ENCODE data around the gene CABP1. TPM values are rescaled to one million over a fixed set of nuclear protein-coding genes. Genes with fewer than 3 reads are reported as not detected.

CABP1 gene
- total RNA-seq, 1 experiment from 2014 or later: 3.0 TPM

GRCh38 chr12:120631097-120631496 lies 9.3 kb upstream of the CABP1 start:
- Histone ChIP-seq H2BK20ac (ENCODE audit: low read depth, low read length, poor library complexity, severe bottlenecking) (no peak overlapping the region), H3K27ac (ENCODE audit: insufficient read length, low read depth, low read length) (no peak overlapping the region), H4K8ac (replicated peaks; ENCODE audit: insufficient read length, low read depth, low read length) (no peak overlapping the region), H2AFZ (ENCODE audit: low read length) (no peak overlapping the region), H3T11ph (ENCODE audit: low read length) (no peak overlapping the region), H3K79me1 (ENCODE audit: insufficient read depth, low read depth, low read length, poor library complexity, severe bottlenecking) (no peaks in the 10 kb centered on the region), H3K4me2 (ENCODE audit: insufficient read depth, insufficient read length, low read length) (no peak overlapping the region), H3K9me3 (ENCODE audit: control insufficient read depth, low read depth, low read length) (no peaks in the 10 kb centered on the region), H3K56ac (ENCODE audit: insufficient read length, low read depth, low read length) (no peak overlapping the region), H3K9ac (ENCODE audit: extremely low read depth, insufficient read length, low read length) (no peak overlapping the region), H3K27me3 (ENCODE audit: insufficient read depth, low read length) (no peaks in the 10 kb centered on the region), H2BK5ac (ENCODE audit: insufficient read length, low read length) (no peak overlapping the region), H3K4ac (ENCODE audit: low read depth, low read length) (no peak overlapping the region), H3K23ac (ENCODE audit: insufficient read length, low read depth, low read length) (no peak overlapping the region), H4K91ac (ENCODE audit: insufficient read length, low read depth, low read length) (no peak overlapping the region), H3K14ac (ENCODE audit: insufficient read depth, low read length) (no peak overlapping the region), H3K18ac (ENCODE audit: insufficient read length, low read depth, low read length) (no peak overlapping the region), H2BK12ac (ENCODE audit: insufficient read length, low read depth, low read length) (no peak overlapping the region), H3K23me2 (ENCODE audit: insufficient read length, low read depth, low read length, poor library complexity, severe bottlenecking) (no peaks in the 10 kb centered on the region), H2AK5ac (ENCODE audit: insufficient read length, low read length) (no peak overlapping the region), H4K5ac (ENCODE audit: insufficient read length, low read depth, low read length) (no peak overlapping the region), H2BK120ac (ENCODE audit: low read depth, low read length, poor library complexity, severe bottlenecking) (no peak overlapping the region), H2BK15ac (ENCODE audit: low read depth, low read length) (no peak overlapping the region), H3K4me1 (ENCODE audit: insufficient read depth, low read length) (no peaks in the 10 kb centered on the region), H3K79me2 (ENCODE audit: insufficient read depth, low read length) (no peaks in the 10 kb centered on the region), H4K20me1 (ENCODE audit: control insufficient read depth, insufficient read depth, insufficient read length) (no peaks in the 10 kb centered on the region)
- DNase-seq: no peak
- peaks cover 6 to 7% of the 10 kb centered on the region in 2 experiments for H3K4me1 Mint-ChIP-seq
- no peak overlapping the region for H3K27ac Mint-ChIP-seq
- TF ChIP-seq, protein P1, sequence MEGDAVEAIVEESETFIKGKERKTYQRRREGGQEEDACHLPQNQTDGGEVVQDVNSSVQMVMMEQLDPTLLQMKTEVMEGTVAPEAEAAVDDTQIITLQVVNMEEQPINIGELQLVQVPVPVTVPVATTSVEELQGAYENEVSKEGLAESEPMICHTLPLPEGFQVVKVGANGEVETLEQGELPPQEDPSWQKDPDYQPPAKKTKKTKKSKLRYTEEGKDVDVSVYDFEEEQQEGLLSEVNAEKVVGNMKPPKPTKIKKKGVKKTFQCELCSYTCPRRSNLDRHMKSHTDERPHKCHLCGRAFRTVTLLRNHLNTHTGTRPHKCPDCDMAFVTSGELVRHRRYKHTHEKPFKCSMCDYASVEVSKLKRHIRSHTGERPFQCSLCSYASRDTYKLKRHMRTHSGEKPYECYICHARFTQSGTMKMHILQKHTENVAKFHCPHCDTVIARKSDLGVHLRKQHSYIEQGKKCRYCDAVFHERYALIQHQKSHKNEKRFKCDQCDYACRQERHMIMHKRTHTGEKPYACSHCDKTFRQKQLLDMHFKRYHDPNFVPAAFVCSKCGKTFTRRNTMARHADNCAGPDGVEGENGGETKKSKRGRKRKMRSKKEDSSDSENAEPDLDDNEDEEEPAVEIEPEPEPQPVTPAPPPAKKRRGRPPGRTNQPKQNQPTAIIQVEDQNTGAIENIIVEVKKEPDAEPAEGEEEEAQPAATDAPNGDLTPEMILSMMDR (conservative IDR thresholded peaks at IDR 0.05): no peak
- H3K27me3 Mint-ChIP-seq (ENCODE audit: low read depth): no peaks in the 10 kb centered on the region
- H3K36me3 Mint-ChIP-seq (ENCODE audit: insufficient read depth in 1 of 3, low read depth in 3 of 3): no peaks in the 10 kb centered on the region
- no CpG with 5 or more reads among the region's 5 CpGs for WGBS (ENCODE audit: extremely low coverage, insufficient read length, low lambda C conversion rate)
- no peak overlapping the region for H3K4me3 Mint-ChIP-seq
- no peaks in the 10 kb centered on the region for H3K9me3 Mint-ChIP-seq
